GM18517 (cell line): Measurements from ENCODE around the gene INSYN2B.

Experiments
- ATAC-seq: cut with Tn5 transposase; IDR thresholded peaks from one replicate; pipeline ENCODE4 v1.9.1; 2021; ENCODE audit warnings: mild to moderate bottlenecking, moderate library complexity; ENCODE audit not compliant: unreplicated experiment

Gene INSYN2B

DNA sequence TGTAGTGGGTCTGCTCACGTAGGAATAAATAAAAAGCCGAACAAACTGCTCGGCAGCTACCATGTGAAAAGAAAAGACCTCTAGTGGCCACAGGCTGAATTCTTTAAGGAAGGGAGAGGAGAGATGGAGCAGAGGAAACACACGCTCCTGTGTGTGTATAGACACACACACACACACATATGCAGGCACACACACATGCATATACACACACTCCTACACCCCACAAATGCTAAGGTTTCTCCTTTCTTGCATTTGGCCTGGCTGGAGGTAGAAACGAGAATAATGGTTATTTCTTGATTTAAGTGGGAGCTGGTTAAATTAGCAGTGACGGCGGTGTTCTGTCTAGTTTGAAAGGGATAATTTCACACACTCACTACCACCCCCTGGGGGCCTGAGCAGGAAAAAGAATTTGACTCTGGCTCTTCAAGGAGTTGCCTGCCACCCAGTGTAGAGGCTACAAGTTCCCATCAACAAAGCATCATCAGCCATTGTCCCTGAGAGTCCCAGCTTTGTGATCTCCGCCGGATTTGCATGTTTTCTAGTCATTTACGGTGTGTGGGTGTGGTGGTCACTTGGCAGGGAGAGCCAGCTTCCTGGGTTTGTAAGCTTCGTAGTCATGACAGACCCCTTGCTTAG lies at the start of gene INSYN2B:
Gene INSYN2B (minus strand): TSS at position 78 of the 636 bp plus-strand sequence. CDS start 96,597 bp downstream, outside the sequence.
- ATAC-seq, result peak; percentile 54

DNA sequence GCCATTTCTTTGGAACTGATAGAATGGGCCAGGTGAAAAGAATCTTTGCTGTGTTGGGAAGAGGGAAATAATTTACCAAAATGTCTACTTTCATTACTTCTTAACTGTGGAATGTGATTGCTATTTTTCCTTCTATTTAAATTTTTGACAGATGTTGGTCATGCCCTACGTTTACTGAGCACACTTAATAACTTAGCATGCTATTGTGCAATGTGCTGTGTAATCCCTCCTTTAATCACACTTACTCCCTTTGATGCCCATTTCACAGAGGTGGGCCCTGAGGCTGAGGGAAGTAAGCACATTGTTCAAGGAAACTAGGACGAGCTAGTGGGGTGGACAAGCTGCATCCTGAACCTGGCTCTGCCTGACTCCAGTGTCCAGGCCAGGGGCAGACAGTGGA lies 47.8 kb upstream of the INSYN2B start:
- ATAC-seq, result no peak

DNA sequence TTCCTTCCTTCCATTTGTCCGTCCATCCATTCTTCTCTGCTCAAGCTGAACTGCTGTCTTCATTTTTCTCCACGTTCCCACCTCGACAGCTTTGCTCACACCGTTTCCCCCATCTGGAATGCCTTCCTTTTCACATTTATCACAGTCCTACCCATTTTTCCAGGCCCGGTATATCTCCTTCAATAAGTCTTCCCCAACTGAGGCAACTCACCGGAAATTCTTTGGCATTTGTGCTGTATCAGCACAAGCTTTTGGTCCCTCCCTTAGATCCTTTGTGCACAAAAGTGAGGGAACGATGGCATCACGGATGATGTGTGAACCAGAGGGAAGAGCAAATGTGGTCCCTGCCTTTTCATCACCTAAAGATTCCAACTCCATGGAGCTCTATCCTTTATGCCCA lies 45.6 kb upstream of the INSYN2B start:
- no peak for ATAC-seq

DNA sequence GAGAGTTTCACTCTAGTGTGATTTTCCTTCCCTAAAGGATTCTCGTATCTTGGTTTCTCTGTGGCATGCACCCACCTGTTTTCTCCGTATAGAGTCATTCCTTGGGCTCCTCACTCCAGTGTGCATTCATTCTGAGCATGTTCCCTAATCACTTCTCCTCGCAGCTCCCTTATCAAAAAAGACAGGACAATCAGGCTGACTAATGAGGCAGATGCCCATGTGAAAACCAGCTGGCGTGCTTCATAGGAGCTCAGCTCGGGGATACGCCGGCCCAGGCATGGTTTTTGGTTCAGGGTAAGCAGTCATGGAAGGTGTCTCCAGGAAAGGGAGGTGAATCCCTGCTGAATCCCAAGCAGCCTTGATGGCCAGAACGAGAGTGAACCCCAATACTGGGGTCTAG lies 41.2 kb upstream of the INSYN2B start:
- no peak for ATAC-seq

DNA sequence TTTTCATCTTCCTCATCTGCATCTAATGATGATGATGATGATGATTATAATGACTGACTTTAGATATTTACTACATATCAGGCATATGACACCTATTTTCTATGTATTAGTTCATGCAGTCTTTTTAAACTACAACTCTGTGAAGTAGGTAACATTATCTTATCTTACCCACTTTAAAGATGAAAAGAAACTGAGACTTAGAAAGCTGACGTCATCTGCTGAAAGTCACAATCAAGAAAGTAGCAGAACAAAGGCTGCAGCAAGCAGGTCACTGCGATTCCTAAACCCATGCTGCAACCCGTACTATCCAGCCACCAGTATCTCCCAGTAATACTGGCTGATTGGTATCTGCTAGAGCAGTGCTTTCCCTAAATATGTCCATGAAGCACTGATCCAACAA lies 40.1 kb upstream of the INSYN2B start:
- no peak for ATAC-seq

- ATAC-seq, result no peak
Observed at GRCh38 chr5:170012622-170013021, 32.3 kb upstream of the INSYN2B start.

DNA sequence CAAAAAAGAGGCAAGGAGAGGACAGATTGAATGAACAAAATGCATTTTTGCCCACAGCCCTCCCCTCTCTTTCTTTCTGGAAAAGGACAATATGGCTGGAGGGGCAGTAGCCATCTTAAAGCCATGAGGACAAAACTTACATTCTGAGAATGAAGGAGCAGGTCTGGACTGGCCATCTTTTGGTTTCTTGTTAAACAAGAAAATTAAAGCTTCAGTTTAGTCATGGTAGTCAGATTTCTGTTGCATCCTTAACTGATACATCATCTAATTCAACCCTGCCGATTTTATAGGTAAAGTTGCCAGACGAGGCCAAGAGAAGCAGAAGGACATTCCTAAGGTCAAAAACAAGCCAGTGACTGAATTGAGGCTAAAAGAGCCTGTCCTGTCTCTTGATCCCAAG lies 31.5 kb upstream of the INSYN2B start:
- ATAC-seq, result no peak

DNA sequence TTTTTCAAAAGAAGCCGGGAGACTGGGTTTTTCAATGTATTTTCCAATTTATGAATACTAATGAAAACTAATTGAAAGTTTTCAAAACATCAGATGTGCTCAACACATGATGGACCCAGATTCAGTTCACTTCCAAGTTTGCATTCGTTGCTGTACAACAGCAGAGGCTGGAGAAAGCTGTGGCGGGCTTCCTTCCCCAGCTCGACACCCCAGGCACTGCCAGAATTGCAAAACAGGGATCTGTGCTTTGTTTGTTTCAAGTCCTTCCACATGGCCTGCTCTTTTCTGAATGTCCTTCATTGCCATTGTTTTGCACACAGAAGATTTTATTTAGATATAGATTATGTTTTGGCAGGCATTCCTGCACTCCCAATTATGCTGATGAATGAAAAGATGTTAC lies 30.3 kb upstream of the INSYN2B start:
- no peak for ATAC-seq

DNA sequence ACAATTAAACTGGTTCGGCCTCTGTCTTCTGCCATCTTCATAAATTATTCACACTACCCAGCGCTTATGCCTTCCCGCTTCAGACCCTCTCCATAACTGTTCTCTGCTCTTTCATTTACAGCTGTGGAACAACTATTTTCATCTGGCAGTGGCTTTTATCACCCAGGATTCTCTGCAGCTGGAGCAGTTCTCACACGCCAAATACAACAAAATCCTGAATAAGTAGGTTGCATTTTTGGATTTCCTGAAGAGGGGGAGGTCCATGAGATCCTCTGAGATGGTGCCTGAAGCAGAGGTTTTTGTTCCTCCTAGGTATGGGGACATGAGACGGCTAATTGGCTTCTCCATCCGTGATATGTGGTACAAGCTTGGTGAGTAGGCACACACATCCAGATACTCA lies 28.1 kb upstream of the INSYN2B start:
- ATAC-seq, result no peak

- ATAC-seq, result no peak
Observed at GRCh38 chr5:170006021-170006420, 25.7 kb upstream of the INSYN2B start.

GRCh38 chr5:170000155-170000554 lies 19.9 kb upstream of the INSYN2B start:
- no peak for ATAC-seq

DNA sequence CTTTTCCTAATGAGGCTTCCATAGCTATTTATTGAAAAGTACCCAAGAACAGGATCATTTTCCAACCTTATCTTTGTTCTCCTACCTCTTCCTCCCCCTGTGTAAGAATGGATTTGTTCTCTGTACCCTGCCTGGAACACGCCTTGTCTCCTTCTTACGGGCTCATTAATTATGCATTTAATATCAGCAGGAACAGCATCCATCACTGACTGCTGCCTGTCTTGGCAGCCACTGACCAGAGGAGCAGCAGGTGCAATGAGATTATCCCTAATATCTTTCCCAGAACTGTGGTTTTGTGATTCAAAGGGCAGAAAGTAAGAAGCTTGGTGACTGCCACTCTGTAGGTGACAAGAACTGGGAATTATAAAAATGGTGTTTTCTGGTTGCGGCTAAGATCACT lies 19.3 kb upstream of the INSYN2B start:
- ATAC-seq, result no peak

GRCh38 chr5:169997798-169998197 lies 17.5 kb upstream of the INSYN2B start:
- ATAC-seq, result no peak

DNA sequence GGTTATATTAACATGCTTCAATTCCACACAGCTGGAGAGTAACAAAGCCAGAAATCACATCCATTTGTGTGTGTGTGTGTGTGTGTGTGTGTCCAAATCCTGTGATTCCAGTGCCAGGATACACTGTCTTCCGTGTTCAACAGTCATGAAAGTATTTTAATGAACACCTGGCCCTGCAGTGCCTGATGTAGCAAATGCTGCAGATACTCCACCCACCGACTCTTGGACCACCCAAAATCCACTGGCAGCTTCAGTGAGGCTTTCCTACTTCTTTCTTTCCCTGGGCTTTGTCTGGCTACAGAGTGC lies 13.1 kb upstream of the INSYN2B start:
- ATAC-seq, result no peak

DNA sequence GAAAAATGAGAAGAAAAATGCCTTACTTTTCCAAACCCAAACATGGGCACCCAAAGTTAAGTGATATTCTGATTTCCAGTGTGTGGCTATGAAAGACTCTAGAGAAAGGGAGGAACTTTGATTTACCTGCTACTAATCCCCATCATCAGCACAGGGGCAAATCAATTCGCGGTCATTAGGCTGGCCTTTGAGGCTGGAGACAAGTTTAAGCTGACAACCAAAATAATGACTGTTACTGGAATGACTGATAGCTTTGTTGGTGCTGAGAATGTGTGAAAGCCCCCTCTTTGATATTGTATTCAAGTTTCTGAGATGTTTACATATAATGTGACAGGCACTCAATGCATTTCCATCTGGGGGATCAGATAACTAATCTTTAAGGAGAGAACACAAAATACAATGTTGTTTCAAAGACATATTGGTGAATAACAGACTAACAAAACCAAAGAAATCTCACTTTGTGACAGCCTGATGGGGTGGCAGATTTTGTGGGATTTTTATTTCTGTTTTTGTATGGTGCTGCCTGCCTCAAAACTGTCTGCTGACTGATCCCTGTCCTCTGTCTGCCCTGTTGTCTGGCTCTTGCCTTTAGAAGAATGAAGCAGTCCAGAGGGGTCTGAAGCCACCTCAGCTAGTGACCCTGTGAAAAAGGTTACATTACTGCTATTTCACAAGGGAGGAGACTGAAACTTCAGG lies 12.6 kb upstream of the INSYN2B start:
- no peak for ATAC-seq

- ATAC-seq, result no peak
Observed at GRCh38 chr5:169991115-169991869, 11.0 kb upstream of the INSYN2B start.

- ATAC-seq, result no peak
Observed at GRCh38 chr5:169989365-169989764, 9.1 kb upstream of the INSYN2B start.

DNA sequence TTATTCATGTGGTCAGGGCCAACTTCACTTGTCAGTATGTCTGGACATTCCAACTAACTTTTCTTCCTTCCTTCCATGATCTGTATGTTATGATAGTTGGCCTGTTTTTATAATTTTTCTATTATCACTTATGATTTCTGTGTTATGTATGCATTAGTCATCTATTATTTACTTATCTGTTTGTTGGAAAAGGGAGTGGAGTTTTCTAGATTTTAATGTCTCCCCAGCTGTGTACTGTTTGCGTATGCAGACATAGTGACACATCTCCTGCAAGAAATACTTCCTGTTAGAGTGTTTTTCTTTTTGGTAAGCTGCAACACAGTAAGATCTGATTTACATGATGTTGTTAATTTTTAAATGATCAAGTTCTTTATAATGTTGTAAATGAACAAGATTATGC lies 8.7 kb upstream of the INSYN2B start:
- ATAC-seq, result no peak

DNA sequence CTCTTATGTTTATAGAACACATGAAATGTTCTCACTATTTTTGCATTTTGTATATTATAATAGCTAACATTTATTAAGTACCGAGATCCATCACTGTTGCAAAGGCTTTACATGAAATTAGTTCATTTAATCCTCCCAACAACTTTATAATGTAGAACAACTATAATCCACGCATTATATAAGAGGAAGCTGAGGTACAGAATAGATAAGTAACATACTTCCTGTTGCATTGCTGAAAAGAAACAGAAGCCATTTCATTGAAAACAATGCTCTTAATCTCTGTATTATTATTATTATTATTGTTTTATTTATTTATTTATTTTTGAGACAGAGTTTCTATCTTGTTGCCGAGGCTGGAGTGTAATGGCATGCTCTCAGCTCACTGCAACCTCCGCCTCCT lies 7.9 kb upstream of the INSYN2B start:
- ATAC-seq, result no peak

DNA sequence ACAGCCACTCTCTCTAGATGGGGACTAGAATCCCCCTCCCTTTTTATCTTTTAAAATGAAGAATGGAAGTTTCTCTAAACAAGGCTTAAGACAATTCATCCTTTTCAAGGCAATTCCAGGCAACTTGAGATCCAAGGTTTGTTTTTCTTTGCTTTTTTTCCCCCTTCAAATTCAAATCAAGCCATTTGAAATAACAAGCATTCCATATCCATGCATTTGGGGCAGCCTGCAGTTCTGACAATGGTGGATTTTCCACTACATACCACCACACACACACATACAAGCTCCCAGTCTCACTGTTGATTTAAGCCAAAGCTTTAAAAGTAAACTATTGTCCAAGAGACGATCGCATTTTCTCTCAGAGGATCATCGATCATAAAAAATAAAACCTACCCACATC lies 424 bp downstream of the INSYN2B start:
- ATAC-seq, result no peak

DNA sequence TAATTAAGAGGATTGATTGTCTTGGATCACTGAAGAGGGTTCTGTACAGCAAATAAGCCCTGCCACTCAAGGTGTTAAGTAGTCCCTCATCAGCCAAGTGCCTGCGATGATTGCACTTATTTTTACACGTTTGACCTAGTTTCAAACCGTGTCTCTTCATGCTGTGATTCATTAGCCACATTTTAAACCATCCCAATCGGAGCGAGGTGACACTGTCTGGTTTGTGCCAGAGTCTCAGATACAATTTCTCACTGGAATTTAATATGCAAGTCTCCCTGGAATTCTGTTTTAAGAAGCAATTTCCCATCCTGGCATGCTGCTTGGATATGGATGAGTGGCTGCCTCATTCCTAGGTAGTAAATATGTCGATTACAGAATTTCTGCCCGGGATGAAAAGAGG lies 1.6 kb downstream of the INSYN2B start:
- ATAC-seq, result no peak

- ATAC-seq, result no peak
Observed at GRCh38 chr5:169974121-169974770, 6.0 kb downstream of the INSYN2B start.
